ENCODE measurements around the gene DIRAS1. TPM values are rescaled to one million over a fixed set of nuclear protein-coding genes. Genes with fewer than 3 reads are reported as not detected.
"Not testable (repeated sequence)": the region's sequence is repeated elsewhere in the genome, so short reads cannot be mapped to it uniquely, and the experiment has no call there.

Gene DIRAS1
- total RNA-seq, 4 donors from 2014 or later = 0.32 to 4.8 (median 2.8) TPM

- DNase-seq (ENCODE audit: low spot score) = no peak
- ATAC-seq (ENCODE audit: low FRiP score) = no peak
- no peak for TF ChIP-seq CTCF (IDR thresholded peaks at IDR 0.05)
Measured at GRCh38 chr19:2716275-2716650, 4.9 kb downstream of the DIRAS1 start.

- ATAC-seq (ENCODE audit: low FRiP score) (no peak), DNase-seq (ENCODE audit: low spot score) (no peak)
- TF ChIP-seq CTCF (IDR thresholded peaks at IDR 0.05) = no peak
Measured at GRCh38 chr19:2715470-2716274, 5.5 kb downstream of the DIRAS1 start.

- TF ChIP-seq CTCF (IDR thresholded peaks at IDR 0.05) = no peak
- ATAC-seq (ENCODE audit: low FRiP score) (no peak), DNase-seq (ENCODE audit: low spot score) (no peak)
Measured at GRCh38 chr19:2714531-2715269, 6.5 kb downstream of the DIRAS1 start.

- DNase-seq (ENCODE audit: low spot score); ATAC-seq (ENCODE audit: low FRiP score): not testable (repeated sequence)
Measured at GRCh38 chr19:2714102-2714501, 7.1 kb downstream of the DIRAS1 start.

- not testable (repeated sequence) for ATAC-seq (ENCODE audit: low FRiP score); DNase-seq (ENCODE audit: low spot score)
Measured at GRCh38 chr19:2713170-2713569, 8.0 kb downstream of the DIRAS1 start.

GRCh38 chr19:2711875-2712205 lies 9.3 kb downstream of the DIRAS1 start:
- DNase-seq (ENCODE audit: low spot score) = no peak
- no peak for ATAC-seq (ENCODE audit: low FRiP score)
- TF ChIP-seq CTCF (IDR thresholded peaks at IDR 0.05) = no peak

- DNase-seq (ENCODE audit: low spot score) (no peak), ATAC-seq (ENCODE audit: low FRiP score) (no peak)
- TF ChIP-seq CTCF (IDR thresholded peaks at IDR 0.05) = no peak
Measured at GRCh38 chr19:2711172-2711874, 9.8 kb downstream of the DIRAS1 start.
